Nephron progenitor cell (in vitro differentiated cells): Measurements from ENCODE around the gene MAP2K6.

ENCODE experiments used
- DNase-seq: peaks from one replicate; pipeline ENCODE4 v3.0.0; 2021
- H3K27ac Mint-ChIP-seq: 2 replicates; pipeline ENCODE4 v1.8.0; 2021; ENCODE audit warnings: mild to moderate bottlenecking, moderate library complexity, mixed read lengths
- H3K27me3 Mint-ChIP-seq: 2 replicates; pipeline ENCODE4 v1.8.0; 2021; ENCODE audit warnings: mild to moderate bottlenecking, low read depth, mixed read lengths; ENCODE audit not compliant: poor library complexity
- H3K36me3 Mint-ChIP-seq: 2 replicates; pipeline ENCODE4 v1.8.0; 2021; ENCODE audit warnings: low read depth, mixed read lengths
- H3K4me1 Mint-ChIP-seq: 2 replicates; pipeline ENCODE4 v1.8.0; 2021; ENCODE audit warnings: mixed read lengths
- H3K4me3 Mint-ChIP-seq: 2 replicates; pipeline ENCODE4 v1.8.0; 2021; ENCODE audit warnings: mild to moderate bottlenecking, moderate library complexity, mixed read lengths
- H3K9me3 Mint-ChIP-seq: 2 replicates; pipeline ENCODE4 v1.8.0; 2021; ENCODE audit warnings: mild to moderate bottlenecking, moderate library complexity, mixed read lengths
- TF ChIP-seq, protein P1 (sequence below): fragments of 200-600 bp; sonication (generic); IDR thresholded peaks from 2 replicates; pipeline ENCODE4 v1.5.0; 2021; ENCODE audit warnings: antibody characterized with exemption

Gene MAP2K6

DNA sequence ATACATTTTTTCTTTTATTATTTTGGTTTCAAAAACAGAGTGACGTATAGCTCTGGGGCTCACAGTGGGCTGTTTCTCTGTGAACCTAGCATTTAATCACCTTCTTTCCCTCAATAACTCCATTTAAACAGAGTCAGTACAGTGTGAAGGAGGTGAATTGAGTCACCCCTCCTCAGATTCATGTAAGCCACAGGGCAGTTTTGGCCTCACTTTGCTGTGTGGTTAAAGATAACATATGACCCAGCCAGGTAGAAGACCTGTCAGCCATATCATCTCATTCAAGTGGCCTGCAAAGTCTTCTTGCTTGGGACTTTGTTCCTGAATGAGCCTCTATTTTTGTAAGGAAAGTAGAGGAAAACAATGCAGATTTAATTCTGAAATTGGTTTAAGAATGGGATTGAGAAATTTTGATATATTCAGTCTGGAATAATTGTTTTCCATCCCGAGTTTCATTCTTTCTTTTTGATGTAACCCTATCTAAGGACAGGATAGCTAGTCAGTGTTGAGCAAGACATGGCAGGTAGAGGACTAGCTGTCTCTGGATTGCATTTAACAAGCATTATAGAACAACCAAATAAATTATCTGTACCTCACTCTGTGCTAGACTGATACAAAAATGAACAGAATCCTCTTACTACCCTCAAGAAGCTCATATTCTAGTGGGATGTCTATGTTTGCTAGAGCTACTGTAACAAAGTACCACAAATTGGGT, 13.1 kb downstream of the MAP2K6 start:
- no peak overlapping the region for H3K4me3 Mint-ChIP-seq
- no peak for DNase-seq
- TF ChIP-seq, protein P1, sequence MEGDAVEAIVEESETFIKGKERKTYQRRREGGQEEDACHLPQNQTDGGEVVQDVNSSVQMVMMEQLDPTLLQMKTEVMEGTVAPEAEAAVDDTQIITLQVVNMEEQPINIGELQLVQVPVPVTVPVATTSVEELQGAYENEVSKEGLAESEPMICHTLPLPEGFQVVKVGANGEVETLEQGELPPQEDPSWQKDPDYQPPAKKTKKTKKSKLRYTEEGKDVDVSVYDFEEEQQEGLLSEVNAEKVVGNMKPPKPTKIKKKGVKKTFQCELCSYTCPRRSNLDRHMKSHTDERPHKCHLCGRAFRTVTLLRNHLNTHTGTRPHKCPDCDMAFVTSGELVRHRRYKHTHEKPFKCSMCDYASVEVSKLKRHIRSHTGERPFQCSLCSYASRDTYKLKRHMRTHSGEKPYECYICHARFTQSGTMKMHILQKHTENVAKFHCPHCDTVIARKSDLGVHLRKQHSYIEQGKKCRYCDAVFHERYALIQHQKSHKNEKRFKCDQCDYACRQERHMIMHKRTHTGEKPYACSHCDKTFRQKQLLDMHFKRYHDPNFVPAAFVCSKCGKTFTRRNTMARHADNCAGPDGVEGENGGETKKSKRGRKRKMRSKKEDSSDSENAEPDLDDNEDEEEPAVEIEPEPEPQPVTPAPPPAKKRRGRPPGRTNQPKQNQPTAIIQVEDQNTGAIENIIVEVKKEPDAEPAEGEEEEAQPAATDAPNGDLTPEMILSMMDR, result no peak
- peak overlapping the region; percentile 46 for H3K27ac Mint-ChIP-seq
- peaks cover 45% of the 10 kb centered on the region for H3K36me3 Mint-ChIP-seq
- peaks cover 44% of the 10 kb centered on the region for H3K4me1 Mint-ChIP-seq
- H3K27me3 Mint-ChIP-seq, result peaks cover 5% of the 10 kb centered on the region
- peaks cover 11% of the 10 kb centered on the region for H3K9me3 Mint-ChIP-seq

DNA sequence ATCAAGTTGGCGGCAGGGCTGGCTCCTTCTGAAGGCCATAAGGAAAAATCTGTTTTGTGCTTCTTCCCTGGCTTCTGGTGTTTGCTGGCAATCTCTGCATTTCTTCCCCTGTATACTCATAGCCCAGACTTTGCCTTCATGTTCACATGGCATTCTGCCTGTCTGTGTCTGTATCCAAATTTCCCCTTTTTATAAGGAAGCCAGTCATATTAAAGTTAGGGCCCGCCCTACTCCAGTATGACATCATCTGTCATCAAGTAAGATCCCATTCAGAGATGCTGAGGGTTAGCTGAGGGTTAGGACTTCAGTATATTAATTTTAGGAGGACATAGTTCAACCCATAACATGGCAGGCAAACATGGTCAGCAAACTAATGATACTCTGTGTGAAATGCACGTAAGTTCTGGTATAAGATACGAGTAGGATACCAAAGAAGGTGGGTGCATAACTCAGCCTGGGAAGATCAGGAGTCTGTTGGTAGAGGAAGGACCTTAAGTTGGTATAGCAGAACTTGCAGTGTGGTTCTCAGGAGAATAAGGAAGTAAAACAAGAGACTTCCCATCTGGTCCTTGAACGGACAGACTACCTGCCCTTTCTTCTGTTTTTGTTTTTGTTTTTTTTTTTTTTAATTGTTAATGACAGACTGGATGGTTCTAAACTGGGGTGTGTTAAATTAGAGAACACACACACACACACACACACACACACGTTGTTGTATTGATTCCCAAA, 13.9 kb downstream of the MAP2K6 start:
- peak overlapping the region; percentile 46 for H3K27ac Mint-ChIP-seq
- no peak for DNase-seq
- peaks cover 5% of the 10 kb centered on the region for H3K9me3 Mint-ChIP-seq
- peaks cover 4% of the 10 kb centered on the region for H3K27me3 Mint-ChIP-seq
- peaks cover 48% of the 10 kb centered on the region for H3K4me1 Mint-ChIP-seq
- TF ChIP-seq, protein P1, result no peak
- peaks cover 43% of the 10 kb centered on the region for H3K36me3 Mint-ChIP-seq
- no peak overlapping the region for H3K4me3 Mint-ChIP-seq

DNA sequence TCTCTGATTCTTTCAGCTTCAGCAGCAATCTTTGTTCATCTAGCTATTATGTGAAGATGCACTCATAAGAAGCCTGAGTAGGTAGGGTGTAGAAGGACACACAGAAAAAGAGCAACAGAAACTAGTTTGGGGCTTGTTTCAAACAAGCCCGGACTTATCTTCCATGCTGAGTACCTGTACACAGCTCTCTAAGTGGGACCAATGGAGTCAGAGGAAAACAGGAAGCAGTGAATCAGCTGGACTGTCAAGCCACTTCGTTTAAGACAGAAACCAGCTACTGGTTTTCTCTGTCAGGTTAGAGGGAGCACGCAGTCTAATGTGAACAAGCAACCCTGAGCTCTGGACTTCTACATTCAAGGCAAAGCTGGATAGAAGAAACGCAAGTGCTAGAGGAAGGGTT, 16.0 kb downstream of the MAP2K6 start:
- no peak for DNase-seq
- peak overlapping the region; percentile 70 for H3K27ac Mint-ChIP-seq
- no peak overlapping the region for H3K4me3 Mint-ChIP-seq
- TF ChIP-seq, protein P1, result no peak
- peaks cover 42% of the 10 kb centered on the region for H3K4me1 Mint-ChIP-seq
- peaks cover 41% of the 10 kb centered on the region for H3K36me3 Mint-ChIP-seq
- H3K27me3 Mint-ChIP-seq, result no peaks in the 10 kb centered on the region
- H3K9me3 Mint-ChIP-seq, result no peaks in the 10 kb centered on the region

DNA sequence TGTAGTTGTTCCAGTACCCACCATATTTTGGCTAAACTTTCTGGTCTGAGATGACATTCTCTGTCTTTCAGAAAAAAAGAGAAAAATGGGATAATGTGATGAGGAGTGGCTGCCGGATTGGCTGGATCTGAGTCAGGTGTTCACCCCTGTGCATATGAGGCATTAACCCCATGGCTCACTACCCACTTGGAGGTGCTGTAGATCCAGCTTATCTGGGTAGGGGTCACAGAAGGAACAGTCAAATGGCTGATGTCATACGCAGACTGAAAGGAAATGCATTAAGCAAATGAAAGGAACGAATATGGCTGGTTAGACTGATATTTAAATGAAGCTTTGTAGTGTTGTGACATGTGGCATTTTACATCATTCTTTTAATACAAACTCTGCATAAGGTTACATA, 17.3 kb downstream of the MAP2K6 start:
- Mint-ChIP-seq H3K27me3 (no peaks in the 10 kb centered on the region), H3K4me3 (no peak overlapping the region), H3K4me1 (peaks cover 39% of the 10 kb centered on the region), H3K36me3 (peaks cover 45% of the 10 kb centered on the region), H3K9me3 (no peaks in the 10 kb centered on the region), H3K27ac (no peak overlapping the region)
- no peak for DNase-seq
- TF ChIP-seq, protein P1, result no peak

DNA sequence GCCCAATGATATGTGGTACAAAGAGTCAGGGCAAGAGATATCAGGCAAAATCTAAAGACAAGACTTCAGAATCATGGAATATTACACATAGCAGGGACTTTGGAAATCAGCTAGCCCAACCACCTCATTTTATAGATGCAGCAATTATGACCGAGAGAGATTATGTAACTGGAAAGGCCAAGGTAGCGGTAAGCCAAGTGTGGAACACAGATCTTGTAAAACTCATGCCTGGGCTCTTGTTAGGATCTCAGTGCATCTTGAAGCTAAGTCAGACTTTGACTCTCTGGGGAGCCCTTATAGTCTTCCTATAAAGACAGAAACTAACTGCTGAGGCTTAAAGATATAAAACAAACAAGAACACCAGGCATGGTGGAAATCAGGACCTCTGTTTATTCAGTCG, 18.6 kb downstream of the MAP2K6 start:
- H3K4me3 Mint-ChIP-seq, result no peak overlapping the region
- H3K36me3 Mint-ChIP-seq, result peaks cover 51% of the 10 kb centered on the region
- TF ChIP-seq, protein P1, result no peak
- H3K4me1 Mint-ChIP-seq, result peaks cover 33% of the 10 kb centered on the region
- no peak for DNase-seq
- no peaks in the 10 kb centered on the region for H3K27me3 Mint-ChIP-seq
- no peaks in the 10 kb centered on the region for H3K9me3 Mint-ChIP-seq
- H3K27ac Mint-ChIP-seq, result no peak overlapping the region

DNA sequence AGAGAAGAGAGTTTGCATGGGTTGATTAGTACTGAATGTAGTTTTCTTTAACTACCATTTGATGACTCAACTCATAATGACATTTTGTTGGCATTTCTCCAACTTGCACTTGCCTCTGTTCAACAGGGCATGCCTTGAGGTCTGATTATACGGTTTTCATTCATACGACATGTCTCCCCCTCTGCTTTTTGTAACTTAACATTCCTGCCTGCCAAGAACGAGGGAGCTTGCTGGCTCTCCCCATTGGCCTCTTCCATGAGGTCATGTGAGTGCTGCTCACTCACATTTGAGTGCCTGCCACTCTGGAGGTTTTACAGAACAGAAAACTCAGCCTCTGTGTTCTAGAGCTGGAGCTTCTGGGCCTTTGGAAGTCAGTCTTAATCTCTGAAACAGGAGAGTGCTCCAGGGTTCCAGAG, 19.7 kb downstream of the MAP2K6 start:
- Mint-ChIP-seq H3K27me3 (no peaks in the 10 kb centered on the region), H3K9me3 (peaks cover 2% of the 10 kb centered on the region), H3K36me3 (peaks cover 51% of the 10 kb centered on the region), H3K4me1 (peaks cover 23% of the 10 kb centered on the region), H3K4me3 (no peak overlapping the region), H3K27ac (no peak overlapping the region)
- DNase-seq, result no peak
- TF ChIP-seq, protein P1, result no peak
